ENCODE results near the gene VAMP8.

VAMP8 gene

GRCh38 chr2:85547859-85548607, 29.4 kb upstream of the VAMP8 start:
- Histone ChIP-seq H3K9ac (ENCODE audit: low read length in 2 of 2) (no peak overlapping the region), H3K9me3 (ENCODE audit: control insufficient read depth in 2 of 2, low read length in 2 of 2) (no peaks in the 10 kb centered on the region), H3K4me1 (ENCODE audit: control insufficient read depth, insufficient read depth, low read length) (peaks cover 23% of the 10 kb centered on the region), H3K27ac (ENCODE audit: low read length) (peak overlapping the region; percentile 31), H3K4me3 (ENCODE audit: low read length in 2 of 2) (no peak overlapping the region), H3K27me3 (ENCODE audit: control insufficient read depth in 1 of 2, insufficient read depth in 2 of 2, low read length in 2 of 2) (no peaks in the 10 kb centered on the region), H3K36me3 (ENCODE audit: control insufficient read depth in 2 of 2, insufficient read depth in 2 of 2, low read length in 2 of 2) (peaks cover 31 to 43% of the 10 kb centered on the region in 2 donors)

GRCh38 chr2:85548608-85548900, 28.8 kb upstream of the VAMP8 start:
- Histone ChIP-seq H3K9me3 (ENCODE audit: control insufficient read depth in 2 of 2, low read length in 2 of 2) (no peaks in the 10 kb centered on the region), H3K27me3 (ENCODE audit: control insufficient read depth in 1 of 2, insufficient read depth in 2 of 2, low read length in 2 of 2) (no peaks in the 10 kb centered on the region), H3K36me3 (ENCODE audit: control insufficient read depth in 2 of 2, insufficient read depth in 2 of 2, low read length in 2 of 2) (peaks cover 32 to 44% of the 10 kb centered on the region in 2 donors), H3K4me1 (ENCODE audit: control insufficient read depth, insufficient read depth, low read length) (peaks cover 19% of the 10 kb centered on the region), H3K4me3 (ENCODE audit: low read length in 2 of 2) (no peak overlapping the region), H3K27ac (ENCODE audit: low read length) (no peak overlapping the region), H3K9ac (ENCODE audit: low read length in 2 of 2) (no peak overlapping the region)

- H3K27ac ChIP-seq (ENCODE audit: low read length) = no peak overlapping the region
- H3K9ac ChIP-seq (ENCODE audit: low read length in 2 of 2) = no peak overlapping the region
- H3K4me3 ChIP-seq (ENCODE audit: low read length in 2 of 2) = no peak overlapping the region
- H3K4me1 ChIP-seq (ENCODE audit: control insufficient read depth, insufficient read depth, low read length) = peaks cover 14% of the 10 kb centered on the region
- no peaks in the 10 kb centered on the region for H3K27me3 ChIP-seq (ENCODE audit: control insufficient read depth in 1 of 2, insufficient read depth in 2 of 2, low read length in 2 of 2)
- peaks cover 37 to 46% of the 10 kb centered on the region in 2 donors for H3K36me3 ChIP-seq (ENCODE audit: control insufficient read depth in 2 of 2, insufficient read depth in 2 of 2, low read length in 2 of 2)
- no peaks in the 10 kb centered on the region for H3K9me3 ChIP-seq (ENCODE audit: control insufficient read depth in 2 of 2, low read length in 2 of 2)
Observed at GRCh38 chr2:85549095-85549494, 28.3 kb upstream of the VAMP8 start.

- Histone ChIP-seq H3K27me3 (ENCODE audit: control insufficient read depth in 1 of 2, insufficient read depth in 2 of 2, low read length in 2 of 2) (no peaks in the 10 kb centered on the region), H3K27ac (ENCODE audit: low read length) (no peak overlapping the region), H3K4me1 (ENCODE audit: control insufficient read depth, insufficient read depth, low read length) (peaks cover 7% of the 10 kb centered on the region), H3K4me3 (ENCODE audit: low read length in 2 of 2) (no peak overlapping the region), H3K9ac (ENCODE audit: low read length in 2 of 2) (no peak overlapping the region), H3K9me3 (ENCODE audit: control insufficient read depth in 2 of 2, low read length in 2 of 2) (no peaks in the 10 kb centered on the region), H3K36me3 (ENCODE audit: control insufficient read depth in 2 of 2, insufficient read depth in 2 of 2, low read length in 2 of 2) (peaks cover 44 to 49% of the 10 kb centered on the region in 2 donors)
Observed at GRCh38 chr2:85549826-85550225, 27.6 kb upstream of the VAMP8 start.

GRCh38 chr2:85550486-85550885, 26.9 kb upstream of the VAMP8 start:
- no peak overlapping the region for H3K9ac ChIP-seq (ENCODE audit: low read length in 2 of 2)
- H3K4me1 ChIP-seq (ENCODE audit: control insufficient read depth, insufficient read depth, low read length) = peaks cover 2% of the 10 kb centered on the region
- H3K27me3 ChIP-seq (ENCODE audit: control insufficient read depth in 1 of 2, insufficient read depth in 2 of 2, low read length in 2 of 2) = no peaks in the 10 kb centered on the region
- H3K36me3 ChIP-seq (ENCODE audit: control insufficient read depth in 2 of 2, insufficient read depth in 2 of 2, low read length in 2 of 2) = peaks cover 48 to 54% of the 10 kb centered on the region in 2 donors
- H3K27ac ChIP-seq (ENCODE audit: low read length) = no peak overlapping the region
- H3K4me3 ChIP-seq (ENCODE audit: low read length in 2 of 2) = no peak overlapping the region
- no peaks in the 10 kb centered on the region for H3K9me3 ChIP-seq (ENCODE audit: control insufficient read depth in 2 of 2, low read length in 2 of 2)

GRCh38 chr2:85551698-85552678, 25.4 kb upstream of the VAMP8 start:
- Histone ChIP-seq H3K27ac (ENCODE audit: low read length) (no peak overlapping the region), H3K9me3 (ENCODE audit: control insufficient read depth in 2 of 2, low read length in 2 of 2) (no peaks in the 10 kb centered on the region), H3K9ac (ENCODE audit: low read length in 2 of 2) (peak overlapping the region in 1 of 2 donors; percentile 21), H3K36me3 (ENCODE audit: control insufficient read depth in 2 of 2, insufficient read depth in 2 of 2, low read length in 2 of 2) (peaks cover 41 to 54% of the 10 kb centered on the region in 2 donors), H3K4me1 (ENCODE audit: control insufficient read depth, insufficient read depth, low read length) (no peaks in the 10 kb centered on the region), H3K27me3 (ENCODE audit: control insufficient read depth in 1 of 2, insufficient read depth in 2 of 2, low read length in 2 of 2) (no peaks in the 10 kb centered on the region), H3K4me3 (ENCODE audit: low read length in 2 of 2) (no peak overlapping the region)

- H3K9ac ChIP-seq (ENCODE audit: low read length in 2 of 2) = no peak overlapping the region
- no peak overlapping the region for H3K27ac ChIP-seq (ENCODE audit: low read length)
- H3K4me1 ChIP-seq (ENCODE audit: control insufficient read depth, insufficient read depth, low read length) = no peaks in the 10 kb centered on the region
- H3K9me3 ChIP-seq (ENCODE audit: control insufficient read depth in 2 of 2, low read length in 2 of 2) = no peaks in the 10 kb centered on the region
- peaks cover 41 to 56% of the 10 kb centered on the region in 2 donors for H3K36me3 ChIP-seq (ENCODE audit: control insufficient read depth in 2 of 2, insufficient read depth in 2 of 2, low read length in 2 of 2)
- H3K4me3 ChIP-seq (ENCODE audit: low read length in 2 of 2) = no peak overlapping the region
- H3K27me3 ChIP-seq (ENCODE audit: control insufficient read depth in 1 of 2, insufficient read depth in 2 of 2, low read length in 2 of 2) = no peaks in the 10 kb centered on the region
Observed at GRCh38 chr2:85553184-85553583, 24.2 kb upstream of the VAMP8 start.

- H3K4me3 ChIP-seq (ENCODE audit: low read length in 2 of 2) = no peak overlapping the region
- no peak overlapping the region for H3K27ac ChIP-seq (ENCODE audit: low read length)
- H3K9ac ChIP-seq (ENCODE audit: low read length in 2 of 2) = no peak overlapping the region
- H3K9me3 ChIP-seq (ENCODE audit: control insufficient read depth in 2 of 2, low read length in 2 of 2) = no peaks in the 10 kb centered on the region
- peaks cover 39 to 60% of the 10 kb centered on the region in 2 donors for H3K36me3 ChIP-seq (ENCODE audit: control insufficient read depth in 2 of 2, insufficient read depth in 2 of 2, low read length in 2 of 2)
- no peaks in the 10 kb centered on the region for H3K27me3 ChIP-seq (ENCODE audit: control insufficient read depth in 1 of 2, insufficient read depth in 2 of 2, low read length in 2 of 2)
- H3K4me1 ChIP-seq (ENCODE audit: control insufficient read depth, insufficient read depth, low read length) = peaks cover 10% of the 10 kb centered on the region
Observed at GRCh38 chr2:85554980-85555612, 22.3 kb upstream of the VAMP8 start.

GRCh38 chr2:85557130-85557529, 20.3 kb upstream of the VAMP8 start:
- Histone ChIP-seq H3K9me3 (ENCODE audit: control insufficient read depth in 2 of 2, low read length in 2 of 2) (no peaks in the 10 kb centered on the region), H3K36me3 (ENCODE audit: control insufficient read depth in 2 of 2, insufficient read depth in 2 of 2, low read length in 2 of 2) (peaks cover 27 to 40% of the 10 kb centered on the region in 2 donors), H3K9ac (ENCODE audit: low read length in 2 of 2) (no peak overlapping the region), H3K4me3 (ENCODE audit: low read length in 2 of 2) (no peak overlapping the region), H3K27ac (ENCODE audit: low read length) (no peak overlapping the region), H3K4me1 (ENCODE audit: control insufficient read depth, insufficient read depth, low read length) (peaks cover 16% of the 10 kb centered on the region), H3K27me3 (ENCODE audit: control insufficient read depth in 1 of 2, insufficient read depth in 2 of 2, low read length in 2 of 2) (no peaks in the 10 kb centered on the region)

- H3K4me3 ChIP-seq (ENCODE audit: low read length in 2 of 2) = no peak overlapping the region
- no peak overlapping the region for H3K9ac ChIP-seq (ENCODE audit: low read length in 2 of 2)
- H3K9me3 ChIP-seq (ENCODE audit: control insufficient read depth in 2 of 2, low read length in 2 of 2) = no peaks in the 10 kb centered on the region
- peaks cover 16% of the 10 kb centered on the region for H3K4me1 ChIP-seq (ENCODE audit: control insufficient read depth, insufficient read depth, low read length)
- H3K27me3 ChIP-seq (ENCODE audit: control insufficient read depth in 1 of 2, insufficient read depth in 2 of 2, low read length in 2 of 2) = no peaks in the 10 kb centered on the region
- H3K27ac ChIP-seq (ENCODE audit: low read length) = no peak overlapping the region
- peaks cover 21 to 30% of the 10 kb centered on the region in 2 donors for H3K36me3 ChIP-seq (ENCODE audit: control insufficient read depth in 2 of 2, insufficient read depth in 2 of 2, low read length in 2 of 2)
Observed at GRCh38 chr2:85558160-85558559, 19.2 kb upstream of the VAMP8 start.
